ENCODE measurements around the gene OR6C6.
"Not testable (repeated sequence)": the region's sequence is repeated elsewhere in the genome, so short reads cannot be mapped to it uniquely, and the experiment has no call there.

OR6C6 gene

GRCh38 chr12:55296469-55296868 is at the start of gene OR6C6:
Gene OR6C6, minus strand, starts transcription at chr12:55296569. Its CDS starts 1,337 bp downstream, at chr12:55295232.
- DNase-seq (ENCODE audit: low read depth in 2 of 2), result no peak

GRCh38 chr12:55336002-55336401 is 39.6 kb upstream of the OR6C6 start:
- DNase-seq (ENCODE audit: low read depth in 2 of 2), result no peak

GRCh38 chr12:55330446-55330845 is 34.1 kb upstream of the OR6C6 start, which contains the start of gene OR6C3:
Gene OR6C3, plus strand, starts transcription at chr12:55330746. Its CDS starts 955 bp downstream, at chr12:55331701.
- no peak for DNase-seq (ENCODE audit: low read depth in 2 of 2)

- not testable (repeated sequence) for DNase-seq (ENCODE audit: low read depth in 2 of 2)
Measured at GRCh38 chr12:55325801-55326200, 29.4 kb upstream of the OR6C6 start.

GRCh38 chr12:55320201-55320600 is 23.8 kb upstream of the OR6C6 start:
- no peak for DNase-seq (ENCODE audit: low read depth in 2 of 2)

GRCh38 chr12:55314043-55314442 is 17.7 kb upstream of the OR6C6 start, which contains the start of gene OR6C1:
Gene OR6C1, plus strand, starts transcription at chr12:55314343. Its CDS starts 6,257 bp downstream, at chr12:55320600.
- no peak for DNase-seq (ENCODE audit: low read depth in 2 of 2)

- DNase-seq (ENCODE audit: low read depth in 2 of 2), result no peak
Measured at GRCh38 chr12:55289999-55290398, 6.4 kb downstream of the OR6C6 start.

- no peak for DNase-seq (ENCODE audit: low read depth in 2 of 2)
Measured at GRCh38 chr12:55280991-55281390, 15.4 kb downstream of the OR6C6 start.

- no peak for DNase-seq (ENCODE audit: low read depth in 2 of 2)
Measured at GRCh38 chr12:55258303-55258702, 38.1 kb downstream of the OR6C6 start.

- no peak for DNase-seq (ENCODE audit: low read depth in 2 of 2)
Measured at GRCh38 chr12:55256831-55257230, 39.5 kb downstream of the OR6C6 start.

- no peak for DNase-seq (ENCODE audit: low read depth in 2 of 2)
Measured at GRCh38 chr12:55253281-55253680, 43.1 kb downstream of the OR6C6 start.

GRCh38 chr12:55250944-55251343 is 45.4 kb downstream of the OR6C6 start:
- no peak for DNase-seq (ENCODE audit: low read depth in 2 of 2)

GRCh38 chr12:55246159-55246558 is 50.2 kb downstream of the OR6C6 start:
- DNase-seq (ENCODE audit: low read depth in 2 of 2), result no peak

GRCh38 chr12:55244309-55244708 is 52.1 kb downstream of the OR6C6 start, which contains the start of gene OR6C74:
Gene OR6C74, plus strand, starts transcription at chr12:55244609. Its CDS starts 2,679 bp downstream, at chr12:55247288.
- no peak for DNase-seq (ENCODE audit: low read depth in 2 of 2)
